Right cardiac atrium (tissue), 5 donors: ENCODE data around the gene MKRN3. TPM values are rescaled to one million over a fixed set of nuclear protein-coding genes. Genes with fewer than 3 reads are reported as not detected.

ENCODE experiments used
- microRNA-seq, 2 donors: library from miRNA; unstranded; fragments of <30 nt; microRNA quantifications; one replicate each; pipeline ENCODE4 v1.2.0, GENCODE V29; 2020 to 2021
- polyA plus RNA-seq: library from polyadenylated mRNA; stranded (reverse); fragments of 200-250 nt; gene quantifications from one replicate; pipeline ENCODE4 v1.2.3, GENCODE V29; 2013
- total RNA-seq, 4 donors: library from RNA; stranded (reverse); fragmentation: NEBNext Ultra II Directional; extraction: Animal tissue kit (Norgen Biotek cat#: 25700); gene quantifications; one replicate each; pipeline ENCODE4 v1.2.1, GENCODE V29; 2021
- donor health status: healthy with polysubstance abuse.
- donor health status: DM: no; HTN: yes; CAD: no.
- donor health status: DM: no; HTN: no; CAD: no.
- donor health status: DM: no; HTN: yes; CAD: no; lungs with severe emphysema.
- donor health status: DM: yes; HTN: yes; CAD: no.

Gene MKRN3
- total and polyA plus RNA-seq, 5 donors, result 0.23 to 1.5 (median 0.78) TPM; not detected in 1

Small RNA genes lying within 50 kb of the gene (microRNA-seq; reads per million reads assigned to microRNA genes)
- gene MIR4508, result 0 reads per million in 2 donors

Other genes starting within 250 kb of the MKRN3 start
- not detected for gene GOLGA6L26, start 231.5 kb upstream of the MKRN3 start, total RNA-seq
- gene GOLGA6L26, start 231.5 kb upstream of the MKRN3 start, polyA plus RNA-seq, result not detected
- under 1 TPM; 0.53 to 0.86 (median 0.78) TPM for gene GOLGA8S, start 210.9 kb upstream of the MKRN3 start, total RNA-seq
- gene GOLGA8S, start 210.9 kb upstream of the MKRN3 start, polyA plus RNA-seq, result 0.36 TPM
- not detected for gene GOLGA6L2, start 118.4 kb upstream of the MKRN3 start, total RNA-seq
- not detected for gene GOLGA6L2, start 118.4 kb upstream of the MKRN3 start, polyA plus RNA-seq
- gene MAGEL2, start 82.2 kb downstream of the MKRN3 start, total RNA-seq, result under 1 TPM; 0.08 to 0.23 (median 0.14) TPM
- gene MAGEL2, start 82.2 kb downstream of the MKRN3 start, polyA plus RNA-seq, result 0.02 TPM
- gene NDN, start 121.6 kb downstream of the MKRN3 start, total RNA-seq, result 10 to 100 TPM; 41.6 to 60.0 (median 51.5) TPM
- 37.9 TPM for gene NDN, start 121.6 kb downstream of the MKRN3 start, polyA plus RNA-seq